Tibial nerve (tissue), 4 donors: ENCODE results near the gene NKD1. TPM values are rescaled to one million over a fixed set of nuclear protein-coding genes. Genes with fewer than 3 reads are reported as not detected.

ENCODE experiments used
- DNase-seq, 2 donors: peaks; one replicate each; pipeline ENCODE4 v3.0.0-alpha.2; 2019; ENCODE audit warnings: low spot score in 2 of 2
- H3K27ac ChIP-seq, 4 donors: fragments of 200-600 bp; sonication (generic) in 3 of 4; one replicate each; pipeline ENCODE4 v1.5.1; 2017 to 2019; ENCODE audit warnings: mild to moderate bottlenecking in 1 of 4
- H3K27me3 ChIP-seq, 2 donors: fragments of 200-600 bp; sonication (generic) in 1 of 2; one replicate each; pipeline versions ENCODE4 v1.5.1 to v1.6.0; 2017 to 2019
- H3K36me3 ChIP-seq, 3 donors: fragments of 200-600 bp; sonication (generic); one replicate each; pipeline ENCODE4 v1.5.1; 2018 to 2019
- H3K4me1 ChIP-seq, 4 donors: fragments of 200-600 bp; sonication (generic) in 3 of 4; one replicate each; pipeline ENCODE4 v1.5.1; 2017 to 2019
- H3K4me3 ChIP-seq, 4 donors: fragments of 200-600 bp; sonication (generic) in 3 of 4; one replicate each; pipeline ENCODE4 v1.5.1; 2017 to 2019; ENCODE audit warnings: mild to moderate bottlenecking in 1 of 4, moderate library complexity in 1 of 4
- H3K9me3 ChIP-seq, 4 donors: fragments of 200-600 bp; sonication (generic) in 3 of 4; one replicate each; pipeline ENCODE4 v1.5.1; 2017 to 2019
- EP300 ChIP-seq, 2 donors: sonication (generic); formaldehyde crosslinking; IDR thresholded peaks; one replicate each; pipeline ENCODE4 v1.6.1; 2017; ENCODE audit warnings: antibody characterized with exemption in 2 of 2, mild to moderate bottlenecking in 1 of 2
- POLR2A ChIP-seq, 2 donors: fragments of 450-650 bp; IDR thresholded peaks; one replicate each; pipeline ENCODE4 v1.6.1; 2017; ENCODE audit warnings: antibody characterized with exemption in 2 of 2, mild to moderate bottlenecking in 2 of 2, moderate library complexity in 2 of 2
- WGBS, 2 donors: methylation state at CpG; one replicate each; pipeline ENCODE4 v1.1.5; 2018; 5-methylcytosine and 5-hydroxymethylcytosine counted together
- total RNA-seq, 4 donors: library from RNA; depleted of rRNA; stranded (reverse); fragments of >200 nt; gene quantifications; one replicate each; pipeline ENCODE4 v1.1.0, GENCODE V29; 2016
- TF ChIP-seq, protein P1 (sequence below), 5 experiments: fragments of 200-600 bp in 3 of 5; fragments of 450-650 bp in 2 of 5; sonication (generic) in 3 of 5; IDR thresholded peaks; one replicate each; pipeline ENCODE4 v1.5.1; 2016 to 2019; ENCODE audit warnings: antibody characterized with exemption in 5 of 5, mild to moderate bottlenecking in 3 of 5, moderate library complexity in 2 of 5

NKD1 gene
- total RNA-seq, 4 donors from 2014 or later = 20.1 to 92.4 (median 43.1) TPM

DNA sequence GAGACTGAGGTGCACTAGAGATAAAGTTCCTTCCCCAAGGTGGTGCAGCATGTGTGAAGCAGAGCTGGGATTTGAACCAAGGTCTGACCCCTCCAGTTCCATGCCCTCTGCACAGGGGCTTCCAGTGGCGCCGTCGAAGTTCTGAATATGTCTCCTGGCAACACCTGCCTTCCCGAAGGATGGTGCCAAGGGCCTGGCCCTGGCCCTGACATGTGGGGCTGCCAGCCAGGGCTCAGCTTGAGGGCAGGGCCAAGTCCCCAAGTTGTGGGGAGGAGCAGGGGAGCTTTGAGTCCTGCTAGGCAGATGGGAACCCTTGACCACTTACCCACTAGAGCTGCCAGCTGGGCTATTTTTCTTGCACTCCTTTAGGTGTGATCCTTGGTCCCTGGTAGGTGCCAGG is 56.4 kb downstream of the NKD1 start:
- no peak overlapping the region for H3K27ac ChIP-seq
- no peak for DNase-seq
- peaks cover 0 to 45% (median 14%) of the 10 kb centered on the region in 4 donors for H3K4me1 ChIP-seq
- no peak overlapping the region for H3K4me3 ChIP-seq
- H3K36me3 ChIP-seq = no peaks in the 10 kb centered on the region
- WGBS, 2 donors = 84 to 88% methylated on average over 4 of the region's 4 CpGs
- TF ChIP-seq EP300 (IDR thresholded peaks at IDR 0.05) (no peak), POLR2A (IDR thresholded peaks at IDR 0.05) (no peak)
- TF ChIP-seq, protein P1, sequence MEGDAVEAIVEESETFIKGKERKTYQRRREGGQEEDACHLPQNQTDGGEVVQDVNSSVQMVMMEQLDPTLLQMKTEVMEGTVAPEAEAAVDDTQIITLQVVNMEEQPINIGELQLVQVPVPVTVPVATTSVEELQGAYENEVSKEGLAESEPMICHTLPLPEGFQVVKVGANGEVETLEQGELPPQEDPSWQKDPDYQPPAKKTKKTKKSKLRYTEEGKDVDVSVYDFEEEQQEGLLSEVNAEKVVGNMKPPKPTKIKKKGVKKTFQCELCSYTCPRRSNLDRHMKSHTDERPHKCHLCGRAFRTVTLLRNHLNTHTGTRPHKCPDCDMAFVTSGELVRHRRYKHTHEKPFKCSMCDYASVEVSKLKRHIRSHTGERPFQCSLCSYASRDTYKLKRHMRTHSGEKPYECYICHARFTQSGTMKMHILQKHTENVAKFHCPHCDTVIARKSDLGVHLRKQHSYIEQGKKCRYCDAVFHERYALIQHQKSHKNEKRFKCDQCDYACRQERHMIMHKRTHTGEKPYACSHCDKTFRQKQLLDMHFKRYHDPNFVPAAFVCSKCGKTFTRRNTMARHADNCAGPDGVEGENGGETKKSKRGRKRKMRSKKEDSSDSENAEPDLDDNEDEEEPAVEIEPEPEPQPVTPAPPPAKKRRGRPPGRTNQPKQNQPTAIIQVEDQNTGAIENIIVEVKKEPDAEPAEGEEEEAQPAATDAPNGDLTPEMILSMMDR (IDR thresholded peaks at IDR 0.05) = no peak
- H3K9me3 ChIP-seq = no peaks in the 10 kb centered on the region
- H3K27me3 ChIP-seq = no peaks in the 10 kb centered on the region

DNA sequence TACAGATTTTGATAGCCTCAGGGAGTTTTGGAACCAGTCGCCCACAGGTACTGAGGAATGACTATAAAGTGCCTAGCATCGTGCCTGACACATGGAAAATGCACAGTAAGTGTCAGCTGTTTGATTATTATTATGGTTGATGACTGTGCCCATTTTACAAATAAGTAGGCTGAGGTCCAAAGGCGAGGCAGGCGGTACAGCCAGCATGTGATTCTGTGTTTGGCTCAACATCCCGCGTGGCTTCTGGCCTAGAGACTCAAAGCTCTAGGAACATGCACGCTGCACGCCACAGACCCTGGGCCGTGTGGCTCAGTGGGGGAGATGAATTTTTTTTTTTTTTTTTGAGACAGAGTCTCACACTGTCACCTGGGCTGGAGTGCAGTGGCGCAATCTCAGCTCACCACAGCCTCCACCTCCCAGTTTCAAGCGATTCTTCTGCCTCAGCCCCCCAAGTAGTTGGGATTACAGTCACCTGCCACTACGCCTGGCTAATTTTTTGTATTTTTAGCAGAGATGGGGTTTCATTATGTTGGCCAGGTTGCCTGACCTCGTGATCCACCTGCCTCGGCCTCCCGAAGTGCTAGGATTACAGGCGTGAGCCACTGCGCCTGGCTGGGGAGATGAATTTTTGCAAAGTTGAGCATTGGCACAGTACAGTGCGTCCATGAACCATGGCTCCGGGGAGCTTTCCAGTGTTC is 57.7 kb downstream of the NKD1 start:
- WGBS, 2 donors = 87 to 91% methylated on average over 19 of the region's 19 CpGs
- H3K4me3 ChIP-seq = no peak overlapping the region
- no peak for DNase-seq
- TF ChIP-seq EP300 (IDR thresholded peaks at IDR 0.05) = no peak
- TF ChIP-seq POLR2A (IDR thresholded peaks at IDR 0.05) = no peak
- TF ChIP-seq, protein P1 (IDR thresholded peaks at IDR 0.05) = no peak
- no peaks in the 10 kb centered on the region for H3K9me3 ChIP-seq
- no peaks in the 10 kb centered on the region for H3K36me3 ChIP-seq
- H3K27me3 ChIP-seq = no peaks in the 10 kb centered on the region
- no peak overlapping the region for H3K27ac ChIP-seq
- peaks cover 0 to 44% (median 14%) of the 10 kb centered on the region in 4 donors for H3K4me1 ChIP-seq

DNA sequence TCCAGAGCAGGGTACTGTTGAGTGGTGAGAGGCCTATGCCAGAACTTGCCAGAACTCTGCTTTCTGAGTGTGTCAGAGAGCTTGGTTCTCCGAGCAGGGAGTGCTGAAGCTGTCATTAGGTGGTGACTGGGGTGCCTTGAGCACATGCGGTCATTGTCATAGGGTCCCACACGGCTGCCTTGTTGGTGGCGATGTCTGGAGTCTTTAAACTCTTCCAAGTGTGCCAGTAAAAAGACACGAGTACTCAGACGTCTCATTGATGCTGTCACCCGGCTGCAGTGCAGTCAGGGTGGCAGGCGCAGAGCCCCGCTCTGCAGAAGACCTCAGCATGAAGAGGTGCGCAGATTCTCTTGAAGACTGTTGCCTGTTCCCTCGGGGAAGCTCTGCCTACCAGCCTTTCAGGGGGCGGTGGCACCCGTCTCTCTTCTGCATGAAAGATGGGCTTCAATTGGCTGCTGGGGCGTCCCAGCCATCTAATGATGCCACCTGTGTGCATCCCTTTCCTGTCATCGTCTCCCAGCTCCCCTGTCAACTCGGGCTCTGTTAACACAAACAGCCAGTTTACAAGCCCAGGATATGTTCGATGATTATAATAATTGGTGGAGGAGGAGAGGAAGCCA is 58.3 kb downstream of the NKD1 start:
- Histone ChIP-seq H3K36me3 (no peaks in the 10 kb centered on the region), H3K27ac (no peak overlapping the region), H3K9me3 (no peaks in the 10 kb centered on the region), H3K4me3 (no peak overlapping the region), H3K27me3 (no peaks in the 10 kb centered on the region), H3K4me1 (peaks cover 0 to 43% (median 10%) of the 10 kb centered on the region in 4 donors)
- WGBS, 2 donors = 73 to 86% methylated on average over 17 of the region's 17 CpGs
- no peak for TF ChIP-seq EP300 (IDR thresholded peaks at IDR 0.05)
- TF ChIP-seq POLR2A (IDR thresholded peaks at IDR 0.05) = no peak
- TF ChIP-seq, protein P1 (IDR thresholded peaks at IDR 0.05) = no peak
- DNase-seq = no peak

DNA sequence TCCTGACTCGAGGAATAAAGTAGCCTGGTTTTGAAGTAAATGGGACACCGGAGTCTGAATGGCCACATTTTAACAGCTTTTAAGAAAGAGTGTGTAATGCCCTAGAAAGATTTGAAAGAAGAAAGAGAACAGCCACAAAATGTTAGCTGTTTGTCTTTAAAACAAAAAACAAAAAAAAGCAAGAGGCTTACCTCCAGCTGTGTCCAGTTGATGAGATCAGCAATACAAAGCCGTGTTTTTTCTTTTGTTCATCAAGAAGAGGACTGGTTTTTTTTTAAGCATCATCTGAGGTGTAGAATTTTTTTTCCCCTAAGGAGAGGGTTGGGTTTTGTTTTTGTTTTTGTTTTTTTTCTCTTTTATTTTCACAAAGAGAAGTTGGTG is 58.8 kb downstream of the NKD1 start:
- H3K4me1 ChIP-seq = peaks cover 0 to 38% (median 8%) of the 10 kb centered on the region in 4 donors
- DNase-seq = no peak
- no peaks in the 10 kb centered on the region for H3K27me3 ChIP-seq
- TF ChIP-seq, protein P1 (IDR thresholded peaks at IDR 0.05) = no peak
- no peak for TF ChIP-seq EP300 (IDR thresholded peaks at IDR 0.05)
- TF ChIP-seq POLR2A (IDR thresholded peaks at IDR 0.05) = no peak
- H3K9me3 ChIP-seq = no peaks in the 10 kb centered on the region
- H3K36me3 ChIP-seq = no peaks in the 10 kb centered on the region
- no peak overlapping the region for H3K27ac ChIP-seq
- WGBS, 2 donors = 59 to 62% methylated on average over 3 of the region's 3 CpGs
- no peak overlapping the region for H3K4me3 ChIP-seq

DNA sequence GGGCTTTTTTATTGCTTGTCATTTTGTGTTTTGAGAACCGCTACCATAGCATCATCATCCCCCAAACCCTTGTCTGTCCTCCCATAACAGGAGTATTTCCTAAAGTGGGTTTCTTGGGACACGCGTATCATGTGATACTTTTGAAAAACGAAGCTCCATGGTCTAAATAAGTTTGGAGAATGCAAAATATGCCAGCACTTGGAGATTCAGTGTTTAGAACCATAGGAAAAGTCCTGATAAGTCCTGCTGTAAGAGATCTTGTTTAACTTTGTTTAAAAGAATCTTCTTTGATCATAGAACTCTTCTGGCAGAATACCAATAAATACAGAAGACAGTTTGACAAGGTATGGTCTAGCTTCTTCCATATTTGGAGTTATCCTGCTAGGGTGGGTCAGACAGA is 59.3 kb downstream of the NKD1 start:
- Histone ChIP-seq H3K27ac (no peak overlapping the region), H3K4me1 (peaks cover 0 to 34% (median 8%) of the 10 kb centered on the region in 4 donors), H3K4me3 (no peak overlapping the region), H3K9me3 (no peaks in the 10 kb centered on the region), H3K36me3 (no peaks in the 10 kb centered on the region), H3K27me3 (no peaks in the 10 kb centered on the region)
- 72 to 76% methylated on average over 4 of the region's 4 CpGs for WGBS, 2 donors
- TF ChIP-seq POLR2A (IDR thresholded peaks at IDR 0.05) = no peak
- TF ChIP-seq, protein P1 (IDR thresholded peaks at IDR 0.05) = no peak
- no peak for TF ChIP-seq EP300 (IDR thresholded peaks at IDR 0.05)
- DNase-seq = no peak
